HG02981 (cell line): ENCODE results near the gene ENHO.
"Not testable (repeated sequence)": the region's sequence is repeated elsewhere in the genome, so short reads cannot be mapped to it uniquely, and the experiment has no call there.

Experiments used
- ATAC-seq: cut with Tn5 transposase; IDR thresholded peaks from one replicate; pipeline ENCODE4 v1.9.1; 2021; ENCODE audit warnings: mild to moderate bottlenecking, moderate library complexity; ENCODE audit not compliant: unreplicated experiment

ENHO gene

DNA sequence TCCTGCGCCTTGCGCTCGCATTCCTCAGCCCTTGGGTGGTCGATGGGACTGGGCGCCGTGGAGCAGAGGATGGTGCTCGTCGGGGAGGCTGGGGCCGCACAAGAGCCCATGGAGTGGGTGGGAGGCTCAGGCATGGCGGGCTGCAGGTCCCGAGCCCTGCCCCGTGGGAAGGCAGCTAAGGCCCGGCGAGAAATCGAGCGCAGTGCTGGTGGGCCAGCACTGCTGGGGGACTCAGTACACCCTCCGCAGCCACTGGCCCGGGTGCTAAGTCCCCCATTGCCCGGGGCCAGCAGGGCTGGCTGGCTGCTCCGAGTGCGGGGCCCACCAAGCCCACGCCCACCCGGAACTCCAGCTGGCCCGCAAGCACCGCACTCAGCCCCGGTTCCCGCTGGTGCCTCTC, 40.0 kb downstream of the ENHO start:
- ATAC-seq: not testable (repeated sequence)

DNA sequence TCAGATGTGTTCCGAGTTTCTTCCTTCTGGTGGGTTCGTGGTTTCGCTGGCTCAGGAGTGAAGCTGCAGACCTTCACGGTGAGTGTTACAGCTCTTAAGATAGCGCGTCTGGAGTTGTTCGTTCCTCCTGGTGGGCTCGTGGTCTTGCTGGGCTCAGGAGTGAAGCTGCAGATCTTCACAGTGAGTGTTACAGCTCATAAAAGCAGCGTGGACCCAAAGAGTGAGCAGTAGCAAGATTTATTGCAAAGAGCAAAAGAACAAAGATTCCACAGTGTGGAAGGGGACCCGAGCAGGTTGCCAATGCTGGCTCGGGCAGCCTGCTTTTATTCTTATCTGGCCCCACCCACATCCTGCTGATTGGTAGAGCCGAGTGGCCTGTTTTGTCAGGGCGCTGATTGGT, 41.2 kb downstream of the ENHO start:
- not testable (repeated sequence) for ATAC-seq

DNA sequence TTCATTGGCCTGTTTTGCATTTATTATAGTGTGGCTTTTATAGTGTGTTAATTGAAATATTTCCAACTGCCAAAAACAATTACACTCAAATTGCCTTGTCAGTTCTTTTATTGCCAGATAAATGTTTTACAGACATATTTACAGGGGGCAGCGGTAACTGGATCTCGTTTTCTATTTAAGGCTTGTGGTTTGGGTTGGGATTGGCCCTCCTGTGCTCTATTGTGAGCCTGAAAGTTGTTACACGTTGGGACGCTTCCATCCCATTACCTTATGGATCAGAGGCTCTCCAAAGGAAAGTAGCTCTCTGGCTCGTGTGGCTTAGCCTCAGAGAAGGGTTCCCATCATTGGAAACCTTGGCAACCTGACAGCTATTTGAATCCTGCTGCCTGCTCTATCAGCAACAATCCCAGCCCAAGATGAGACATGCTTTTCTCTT, 43.3 kb downstream of the ENHO start:
- no peak for ATAC-seq

GRCh38 chr9:34477541-34477940, 45.2 kb downstream of the ENHO start:
- ATAC-seq: no peak

- no peak for ATAC-seq
These were observed 47.7 kb downstream of the ENHO start for GRCh38 chr9:34475097-34475496.
